Heart right ventricle (tissue), 16 donors: ENCODE measurements around the gene SOCS3. TPM values are rescaled to one million over a fixed set of nuclear protein-coding genes. Genes with fewer than 3 reads are reported as not detected.

Experiments
- ATAC-seq, 8 donors: fragments of 200-7000 bp; cut with Tn5 transposase; one replicate each; pipeline ENCODE4 v1.9.1; 2020; ENCODE audit warnings: mild to moderate bottlenecking in 8 of 8, moderate library complexity in 8 of 8, moderate number of reproducible peaks in 1 of 8
- DNase-seq, 2 donors: peaks; one replicate each; pipeline ENCODE4 v3.0.0-alpha.2; 2020
- H3K27ac ChIP-seq, 10 donors: fragments of 200-600 bp; sonication (generic) in 2 of 10; one replicate each; pipeline versions ENCODE4 v1.5.0 to v1.8.0; 2020 to 2022; ENCODE audit warnings: mild to moderate bottlenecking in 3 of 10
- H3K27me3 ChIP-seq, 7 donors: fragments of 200-600 bp; one replicate each; pipeline ENCODE4 v1.8.0; 2021 to 2022; ENCODE audit warnings: mild to moderate bottlenecking in 2 of 7
- H3K36me3 ChIP-seq, 9 donors: fragments of 200-600 bp; sonication (generic) in 1 of 9; one replicate each; pipeline versions ENCODE4 v1.5.0 to v1.8.0; 2020 to 2022; ENCODE audit warnings: mild to moderate bottlenecking in 2 of 9
- H3K4me1 ChIP-seq, 9 donors: fragments of 200-600 bp; sonication (generic) in 1 of 9; one replicate each; pipeline versions ENCODE4 v1.5.0 to v1.8.0; 2020 to 2022; ENCODE audit warnings: mild to moderate bottlenecking in 4 of 9
- H3K4me3 ChIP-seq, 10 donors: fragments of 200-600 bp; sonication (generic) in 2 of 10; one replicate each; pipeline versions ENCODE4 v1.5.0 to v1.8.0; 2020 to 2022; ENCODE audit warnings: mild to moderate bottlenecking in 7 of 10, moderate library complexity in 2 of 10
- H3K9me3 ChIP-seq, 11 donors: fragments of 200-600 bp in 10 of 11; sonication (generic) in 2 of 11; one replicate each; pipeline versions ENCODE4 v1.5.0 to v1.8.0; 2013 to 2022; ENCODE audit warnings: mild to moderate bottlenecking in 2 of 11, control low read depth in 1 of 11, moderate library complexity in 1 of 11
- WGBS, 2 donors: extraction: QIAGEN DNeasy Blood & Tissue Kit; methylation state at CpG; one replicate each; pipeline ENCODE4 v1.1.7; 2013; ENCODE audit warnings: inconsistent platforms in 1 of 2; 5-methylcytosine and 5-hydroxymethylcytosine counted together
- intact Hi-C, 10 donors: fragments of 100-400 bp; cut with DNase I; formaldehyde crosslinking; loops; one replicate each; pipeline versions ENCODE4 v1.11.1 to v1.14.2; 2022
- polyA plus RNA-seq, 2 donors: library from polyadenylated mRNA; stranded (reverse); fragments of 200-250 nt; gene quantifications; one replicate each; pipeline ENCODE4 v1.2.3, GENCODE V29; 2013
- total RNA-seq, 10 donors: library from RNA; stranded (reverse); fragmentation: NEBNext Ultra II Directional in 3 of 10; extraction: Animal tissue kit (Norgen Biotek cat#: 25700) in 3 of 10; gene quantifications; one replicate each; pipeline versions ENCODE4 v1.2.1 to v1.2.4, GENCODE V29; 2021 to 2023
- TF ChIP-seq, protein P1 (sequence below), 9 donors: fragments of 200-600 bp; sonication (generic) in 2 of 9; IDR thresholded peaks; one replicate each; pipeline versions ENCODE4 v1.5.0 to v1.8.0; 2021 to 2022; ENCODE audit warnings: antibody characterized with exemption in 9 of 9, mild to moderate bottlenecking in 5 of 9, moderate library complexity in 1 of 9
- donor health status: Arrhythmogenic right ventricular cardiomyopathy.
- donor health status: ischemic (EF 13 %, LVEDD 7.1; RV severe dilation, severe dysfunction).
- donor health status: healthy with polysubstance abuse.
- donor health status: DM: no; HTN: yes; CAD: no.
- donor health status: DM: no; HTN: no; CAD: no.
- donor health status: ischemic (EF 25% LVEDD 6.9; RV normal size, moderate dysfunction).
- donor health status: ischemic (EF 25% LVEDD 5.7; RV mildly dilated, moderate dysfunction).
- donor health status: healthy.
- donor health status: DM: yes; HTN: yes; CAD: no.
- donor health status: Ischemic cardiomyopathy.
- donor health status: ischemic (EF 35%, LVEDD 5.7; RV mildly dilated, moderate dysfunction).
- donor health status: nonischemic (EF 11% LVEDD 7.7; RV severe dilation, severe dysfunction).
- donor health status: DM: yes; HTN: yes; CAD: no.
- donor health status: PGD.
- donor health status: ischemic (EF 29% LVEDD 5.4; RV normal size, mild dysfunction).
- donor health status: nonischemic (EF 23%, LVEDD 6.1; RV moderate dilation, normal function).

SOCS3 gene
- total and polyA plus RNA-seq, 12 donors: 7.7 to 189 (median 17.0) TPM

GRCh38 chr17:78362671-78363070 lies 2.8 kb upstream of the SOCS3 start:
- 81 to 87% methylated on average over 7 of the region's 7 CpGs for WGBS, 2 donors
- TF ChIP-seq, protein P1, sequence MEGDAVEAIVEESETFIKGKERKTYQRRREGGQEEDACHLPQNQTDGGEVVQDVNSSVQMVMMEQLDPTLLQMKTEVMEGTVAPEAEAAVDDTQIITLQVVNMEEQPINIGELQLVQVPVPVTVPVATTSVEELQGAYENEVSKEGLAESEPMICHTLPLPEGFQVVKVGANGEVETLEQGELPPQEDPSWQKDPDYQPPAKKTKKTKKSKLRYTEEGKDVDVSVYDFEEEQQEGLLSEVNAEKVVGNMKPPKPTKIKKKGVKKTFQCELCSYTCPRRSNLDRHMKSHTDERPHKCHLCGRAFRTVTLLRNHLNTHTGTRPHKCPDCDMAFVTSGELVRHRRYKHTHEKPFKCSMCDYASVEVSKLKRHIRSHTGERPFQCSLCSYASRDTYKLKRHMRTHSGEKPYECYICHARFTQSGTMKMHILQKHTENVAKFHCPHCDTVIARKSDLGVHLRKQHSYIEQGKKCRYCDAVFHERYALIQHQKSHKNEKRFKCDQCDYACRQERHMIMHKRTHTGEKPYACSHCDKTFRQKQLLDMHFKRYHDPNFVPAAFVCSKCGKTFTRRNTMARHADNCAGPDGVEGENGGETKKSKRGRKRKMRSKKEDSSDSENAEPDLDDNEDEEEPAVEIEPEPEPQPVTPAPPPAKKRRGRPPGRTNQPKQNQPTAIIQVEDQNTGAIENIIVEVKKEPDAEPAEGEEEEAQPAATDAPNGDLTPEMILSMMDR (IDR thresholded peaks at IDR 0.05): no peak
- no peak for DNase-seq

DNA sequence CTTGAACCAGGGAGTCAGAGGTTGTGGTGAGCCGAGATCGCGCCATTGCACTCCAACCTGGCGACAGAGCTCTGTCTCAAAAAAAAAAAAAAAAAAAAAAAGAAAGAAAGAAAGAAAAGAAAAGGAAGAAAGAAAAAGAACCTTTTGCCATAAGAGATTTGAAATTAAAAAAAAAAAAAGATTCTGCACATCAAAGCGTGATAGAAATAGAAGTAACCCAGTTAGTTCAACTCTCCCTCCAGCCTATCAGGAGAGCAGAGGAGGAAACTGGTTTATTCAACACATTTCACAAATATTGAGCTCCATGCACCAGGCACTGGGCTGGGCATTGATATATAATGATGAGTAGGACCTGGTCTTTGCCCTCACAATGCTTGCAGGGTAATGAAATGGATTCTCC lies 2.4 kb upstream of the SOCS3 start:
- Histone ChIP-seq H3K27ac (no peak overlapping the region), H3K36me3 (peaks cover 0 to 21% (median 10%) of the 10 kb centered on the region in 9 donors), H3K4me3 (no peak overlapping the region), H3K4me1 (peaks cover 9 to 51% (median 42%) of the 10 kb centered on the region in 9 donors), H3K9me3 (no peaks in the 10 kb centered on the region), H3K27me3 (no peaks in the 10 kb centered on the region)
- TF ChIP-seq, protein P1 (IDR thresholded peaks at IDR 0.05): no peak
- WGBS, 2 donors: 98 to 99% methylated on average over 5 of the region's 5 CpGs
- DNase-seq (no peak), ATAC-seq (no peak)
- intact Hi-C loops: loop anchor here in 7 of 10 donors (2.0 to 5.0 kb wide), 5 partner anchors 40 to 75 kb away; no protein-coding TSS in a partner anchor

More at GRCh38 chr17:78362671-78363070, 2.8 kb upstream of the SOCS3 start:
- intact Hi-C loops: loop anchor here in 7 of 10 donors (2.0 to 5.0 kb wide), 5 partner anchors 40 to 75 kb away; no protein-coding TSS in a partner anchor
- ATAC-seq: no peak
- Histone ChIP-seq H3K27ac (no peak overlapping the region), H3K36me3 (peaks cover 0 to 17% (median 9%) of the 10 kb centered on the region in 9 donors), H3K9me3 (no peaks in the 10 kb centered on the region), H3K4me1 (peaks cover 7 to 47% (median 38%) of the 10 kb centered on the region in 9 donors), H3K4me3 (no peak overlapping the region), H3K27me3 (no peaks in the 10 kb centered on the region)

GRCh38 chr17:78361225-78361701 lies 1.4 kb upstream of the SOCS3 start:
- peaks cover 15 to 54% (median 49%) of the 10 kb centered on the region in 9 donors for H3K4me1 ChIP-seq

GRCh38 chr17:78360371-78361224 lies 721 bp upstream of the SOCS3 start:
- Histone ChIP-seq H3K9me3 (no peaks in the 10 kb centered on the region), H3K36me3 (peaks cover 0 to 37% (median 10%) of the 10 kb centered on the region in 9 donors), H3K27ac (peak overlapping the region; percentile 57 to 100 (median 96)), H3K4me1 (peaks cover 15 to 54% (median 47%) of the 10 kb centered on the region in 9 donors), H3K27me3 (no peaks in the 10 kb centered on the region), H3K4me3 (peak overlapping the region; percentile 3 to 94 (median 77))
- intact Hi-C loops: loop anchor here in 9 of 10 donors (1.0 to 5.0 kb wide), 10 partner anchors 38 to 73 kb away; no protein-coding TSS in a partner anchor
- WGBS, 2 donors: 2 to 3% methylated on average over 45 to 49 of the region's 49 CpGs
- DNase-seq (peak; percentile 94 to 97), ATAC-seq (peak; percentile 63 to 82 (median 76))
- TF ChIP-seq, protein P1 (IDR thresholded peaks at IDR 0.05): peak; percentile 85 to 96 (median 93)

More at GRCh38 chr17:78361225-78361701, 1.4 kb upstream of the SOCS3 start:
- Histone ChIP-seq H3K27me3 (no peaks in the 10 kb centered on the region), H3K36me3 (peaks cover 0 to 31% (median 10%) of the 10 kb centered on the region in 9 donors), H3K4me3 (peak overlapping the region in 1 of 10 donors; percentile 72), H3K27ac (peak overlapping the region in 7 of 10 donors; percentile 92 to 100 (median 96)), H3K9me3 (no peaks in the 10 kb centered on the region)
- WGBS, 2 donors: 63 to 69% methylated on average over 12 of the region's 12 CpGs
- intact Hi-C loops: loop anchor here in 9 of 10 donors (2.0 to 5.0 kb wide), 8 partner anchors 39 to 74 kb away; no protein-coding TSS in a partner anchor
- DNase-seq (no peak), ATAC-seq (no peak)
- TF ChIP-seq, protein P1 (IDR thresholded peaks at IDR 0.05): no peak
